ENCODE results near the gene CD79A.

The CD79A gene

DNA sequence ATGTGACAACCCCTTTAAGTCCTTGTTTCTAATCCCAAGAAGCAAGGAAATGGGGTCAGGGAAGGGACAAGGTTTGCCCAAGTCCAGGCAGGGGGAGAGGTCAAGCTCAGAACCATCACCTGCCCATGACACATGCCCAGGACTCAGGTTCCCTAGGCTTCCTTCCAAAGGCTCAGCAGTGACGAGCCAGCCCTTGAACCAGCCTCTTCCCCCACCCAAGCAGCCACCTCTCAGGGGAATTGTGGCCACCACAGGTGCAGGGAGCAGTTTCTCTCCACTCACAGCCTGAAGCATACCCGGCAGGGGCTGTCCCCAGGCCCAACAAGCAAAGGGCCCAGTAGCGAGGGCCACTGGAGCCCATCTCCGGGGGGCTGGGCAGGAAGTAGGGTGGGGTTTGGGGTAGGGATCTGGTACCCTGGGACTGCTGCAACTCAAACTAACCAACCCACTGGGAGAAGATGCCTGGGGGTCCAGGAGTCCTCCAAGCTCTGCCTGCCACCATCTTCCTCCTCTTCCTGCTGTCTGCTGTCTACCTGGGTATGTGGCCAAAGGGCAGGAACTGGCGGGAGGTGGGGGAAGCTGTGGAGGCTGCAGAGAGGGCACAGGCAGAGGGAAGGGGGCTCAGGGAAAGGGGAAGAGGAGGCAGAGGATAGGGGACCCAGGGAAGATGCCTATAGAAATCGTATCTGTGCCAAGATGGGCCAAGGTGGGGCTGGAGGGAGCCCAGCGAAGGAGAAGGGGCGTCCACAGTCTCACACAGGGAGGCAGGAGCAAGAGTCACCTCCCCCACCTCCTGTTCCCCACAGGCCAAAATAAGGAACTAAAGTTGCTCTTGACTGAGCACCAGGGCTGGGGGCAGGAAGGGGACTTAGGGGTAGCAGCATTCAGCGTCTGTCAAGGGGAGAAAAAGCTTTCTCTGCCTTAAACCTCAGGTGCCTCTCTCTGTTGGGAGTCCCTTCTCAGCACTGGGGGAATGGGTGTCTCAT lies at the start of gene CD79A:
Gene CD79A (plus strand): TSS at position 433 of the 986 bp plus-strand sequence. CDS start 26 bp downstream, at position 459.
- peak; percentile 16 for DNase-seq

GRCh38 chr19:41837981-41838708 lies 38.9 kb upstream of the CD79A start:
- DNase-seq, result no peak

- DNase-seq, result no peak
Measured at GRCh38 chr19:41839211-41839610, 37.9 kb upstream of the CD79A start.

- DNase-seq, result no peak
Measured at GRCh38 chr19:41843371-41843770, 33.7 kb upstream of the CD79A start.

- no peak for DNase-seq
Measured at GRCh38 chr19:41844601-41845000, 32.5 kb upstream of the CD79A start, which contains the start of gene LYPD4. LYPD4 (minus strand) TSS chr19:41844683; CDS start chr19:41839285, 5,398 bp downstream.

- no peak for DNase-seq
Measured at GRCh38 chr19:41845001-41845050, 32.3 kb upstream of the CD79A start, which contains the start of gene DMRTC2. DMRTC2 (plus strand) TSS chr19:41845042; CDS start chr19:41847429, 2,387 bp downstream.

GRCh38 chr19:41845051-41845590 lies 32.0 kb upstream of the CD79A start:
- no peak for DNase-seq

- no peak for DNase-seq
Measured at GRCh38 chr19:41847351-41848105, 29.6 kb upstream of the CD79A start.

DNA sequence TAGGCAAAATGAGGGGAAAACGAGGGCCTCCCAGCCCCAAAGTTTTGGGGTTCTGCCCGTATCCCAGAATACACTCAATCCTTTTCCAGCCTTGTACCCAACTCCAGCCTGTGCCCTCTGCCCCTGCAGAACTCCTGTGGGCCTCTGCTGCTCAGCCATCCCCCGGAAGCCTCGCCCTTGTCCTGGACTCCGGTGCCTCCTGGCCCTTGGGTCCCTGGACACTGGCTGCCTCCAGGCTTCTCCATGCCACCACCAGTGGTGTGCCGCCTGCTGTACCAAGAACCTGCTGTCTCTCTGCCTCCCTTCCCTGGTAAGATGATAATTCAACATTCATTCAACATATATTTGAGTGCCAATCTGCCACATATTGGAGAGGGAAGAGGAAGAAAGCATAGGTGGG lies 28.4 kb upstream of the CD79A start:
- DNase-seq, result no peak

- DNase-seq, result no peak
Measured at GRCh38 chr19:41849067-41849466, 28.0 kb upstream of the CD79A start.

DNA sequence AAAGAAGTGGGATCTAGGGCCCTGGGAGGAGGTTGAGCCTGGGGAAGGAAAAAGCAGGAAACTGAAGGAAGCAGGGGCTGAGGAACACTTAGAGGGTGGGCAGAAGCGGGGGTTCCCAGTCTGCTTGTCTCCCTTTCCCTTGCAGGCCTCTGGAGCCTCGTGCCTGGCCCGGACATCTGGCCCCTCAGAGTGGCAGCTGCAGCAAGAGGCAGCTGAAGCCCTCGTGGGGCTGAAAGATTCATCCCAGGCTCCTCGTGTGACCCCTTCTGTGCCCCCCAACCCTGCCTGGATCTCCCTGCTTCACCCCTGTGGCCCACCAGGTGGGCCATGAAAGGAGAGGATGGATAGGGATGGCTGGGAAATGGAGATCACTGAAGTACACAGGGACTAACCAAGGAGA lies 26.7 kb upstream of the CD79A start:
- no peak for DNase-seq

DNA sequence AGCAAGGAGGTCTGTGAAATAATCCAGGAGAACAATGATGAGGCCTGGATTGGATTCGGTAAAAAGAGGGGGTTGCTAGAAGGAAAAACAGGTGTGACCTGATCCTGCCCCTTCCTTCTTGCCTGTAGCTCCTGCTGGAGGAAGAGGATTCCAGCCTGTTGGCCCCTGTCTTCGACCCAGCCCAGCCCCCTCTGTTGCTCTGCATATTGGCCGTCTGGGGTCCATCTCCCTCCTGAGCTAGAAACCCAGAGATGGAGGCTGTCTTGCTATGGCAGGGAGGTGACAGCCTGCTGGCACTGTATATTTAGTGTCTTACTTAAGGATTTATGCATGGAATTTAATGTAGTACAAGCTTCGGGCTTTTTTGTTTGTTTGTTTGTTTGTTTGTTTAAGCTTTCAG lies 25.6 kb upstream of the CD79A start:
- no peak for DNase-seq

- DNase-seq, result no peak
Measured at GRCh38 chr19:41853344-41853743, 23.7 kb upstream of the CD79A start.

DNA sequence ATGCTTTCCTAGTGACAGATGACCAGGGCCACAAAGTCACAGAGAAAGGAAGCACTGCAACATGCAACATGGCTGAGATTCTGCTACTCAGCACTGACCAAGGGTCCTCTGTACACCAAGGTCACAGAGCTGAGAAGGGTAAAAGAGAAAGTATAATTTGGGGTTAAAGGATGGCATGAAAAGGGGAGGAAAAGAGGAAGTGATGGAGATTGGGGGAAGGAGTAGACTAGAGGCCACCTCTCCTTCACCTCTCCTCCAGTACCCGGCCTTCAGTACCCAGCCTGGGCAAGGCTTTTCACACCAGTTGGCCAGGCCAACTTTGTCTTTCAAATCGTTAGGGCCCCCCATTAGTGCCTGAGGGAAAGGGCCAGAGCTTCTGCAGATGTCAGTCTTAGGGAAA lies 23.3 kb upstream of the CD79A start:
- no peak for DNase-seq

GRCh38 chr19:41859213-41859617 lies 17.9 kb upstream of the CD79A start:
- DNase-seq, result no peak

DNA sequence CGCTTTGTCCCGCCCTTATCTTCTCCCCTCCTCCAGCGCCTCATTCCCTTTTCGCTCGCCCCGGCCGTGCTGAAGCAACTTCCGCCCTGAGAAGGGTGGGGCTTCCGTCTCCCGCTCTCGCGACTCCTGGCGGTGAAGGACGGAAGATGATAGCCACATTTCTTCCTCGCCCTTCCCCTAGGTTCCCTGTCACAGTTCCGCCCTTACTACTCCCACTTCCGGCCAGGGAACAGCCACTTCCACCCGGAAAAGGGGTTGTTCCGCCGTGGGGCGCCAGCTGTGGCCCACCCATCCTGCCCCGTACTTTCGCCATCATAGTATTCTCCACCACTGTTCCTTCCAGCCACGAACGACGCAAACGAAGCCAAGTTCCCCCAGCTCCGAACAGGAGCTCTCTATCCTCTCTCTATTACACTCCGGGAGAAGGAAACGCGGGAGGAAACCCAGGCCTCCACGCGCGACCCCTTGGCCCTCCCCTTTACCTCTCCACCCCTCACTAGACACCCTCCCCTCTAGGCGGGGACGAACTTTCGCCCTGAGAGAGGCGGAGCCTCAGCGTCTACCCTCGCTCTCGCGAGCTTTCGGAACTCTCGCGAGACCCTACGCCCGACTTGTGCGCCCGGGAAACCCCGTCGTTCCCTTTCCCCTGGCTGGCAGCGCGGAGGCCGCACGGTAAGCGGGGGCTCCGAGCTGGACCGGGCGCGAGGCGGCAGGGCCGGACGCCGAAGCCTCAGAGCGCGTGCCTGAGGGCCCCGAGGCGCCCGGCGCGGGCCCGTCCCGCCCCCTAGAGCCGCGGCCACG lies 17.3 kb upstream of the CD79A start, which contains the start of gene RPS19:
Gene RPS19 (plus strand): TSS at position 638 of the 801 bp plus-strand sequence. CDS start 520 bp downstream, outside the sequence.
- peak; percentile 99 for DNase-seq

- DNase-seq, result no peak
Measured at GRCh38 chr19:41860419-41861115, 16.5 kb upstream of the CD79A start.

GRCh38 chr19:41861116-41861768 lies 15.8 kb upstream of the CD79A start:
- DNase-seq, result no peak

GRCh38 chr19:41861846-41862245 lies 15.2 kb upstream of the CD79A start:
- DNase-seq, result no peak

- no peak for DNase-seq
Measured at GRCh38 chr19:41862445-41862986, 14.6 kb upstream of the CD79A start.
